Measurements from ENCODE around the gene IGSF11. TPM values are rescaled to one million over a fixed set of nuclear protein-coding genes. Genes with fewer than 3 reads are reported as not detected.
"Not testable (repeated sequence)": the region's sequence is repeated elsewhere in the genome, so short reads cannot be mapped to it uniquely, and the experiment has no call there.

The IGSF11 gene
- total RNA-seq, 1 donor from 2014 or later: 0.39 TPM

- no peak overlapping the region for H3K4me3 Mint-ChIP-seq (ENCODE audit: unreplicated experiment)
- H3K79me2 ChIP-seq (ENCODE audit: insufficient read depth, low read length): no peaks in the 10 kb centered on the region
- H3K4me1 ChIP-seq (ENCODE audit: insufficient read depth, low read length): no peaks in the 10 kb centered on the region
- DNase-seq (ENCODE audit: low read depth): no peak
- H3K4me1 Mint-ChIP-seq (ENCODE audit: low read depth, unreplicated experiment): peaks cover 6% of the 10 kb centered on the region
- no peaks in the 10 kb centered on the region for H3K9me3 ChIP-seq (ENCODE audit: insufficient read depth, low read depth, low read length)
- FAIRE-seq: no peak
- no peaks in the 10 kb centered on the region for H3K27me3 Mint-ChIP-seq (ENCODE audit: low read depth, unreplicated experiment)
- H3K9me3 Mint-ChIP-seq (ENCODE audit: unreplicated experiment): no peaks in the 10 kb centered on the region
- TF ChIP-seq EZH2 (IDR thresholded peaks at IDR 0.05; ENCODE audit: insufficient read depth, low read length) (no peak), CTCF (IDR thresholded peaks at IDR 0.05; ENCODE audit: insufficient read depth, low read depth, low read length) (no peak)
- H3K27me3 ChIP-seq (ENCODE audit: insufficient read depth, low read length): no peaks in the 10 kb centered on the region
- no peaks in the 10 kb centered on the region for H3K36me3 ChIP-seq (ENCODE audit: insufficient read depth, low read length)
- no peak overlapping the region for H3K4me3 ChIP-seq (ENCODE audit: insufficient read depth, low read depth, low read length)
- H3K27ac Mint-ChIP-seq (ENCODE audit: unreplicated experiment): no peak overlapping the region
- no peak overlapping the region for H3K9ac ChIP-seq (ENCODE audit: low read length)
- no peaks in the 10 kb centered on the region for H4K20me1 ChIP-seq (ENCODE audit: insufficient read depth, low read length)
- H3K27ac ChIP-seq (ENCODE audit: low read depth, low read length): no peak overlapping the region
- no peak overlapping the region for H3K4me2 ChIP-seq (ENCODE audit: low read length)
- H2AFZ ChIP-seq (ENCODE audit: low read depth, low read length): no peak overlapping the region
- no peaks in the 10 kb centered on the region for H3K36me3 Mint-ChIP-seq (ENCODE audit: low read depth, unreplicated experiment)
Measured at GRCh38 chr3:118977671-118978392, 56.8 kb downstream of the IGSF11 start.

GRCh38 chr3:118977118-118977517 lies 57.5 kb downstream of the IGSF11 start:
- Mint-ChIP-seq H3K9me3 (ENCODE audit: unreplicated experiment) (no peaks in the 10 kb centered on the region), H3K36me3 (ENCODE audit: low read depth, unreplicated experiment) (no peaks in the 10 kb centered on the region), H3K4me3 (ENCODE audit: unreplicated experiment) (no peak overlapping the region), H3K4me1 (ENCODE audit: low read depth, unreplicated experiment) (peaks cover 4% of the 10 kb centered on the region), H3K27me3 (ENCODE audit: low read depth, unreplicated experiment) (no peaks in the 10 kb centered on the region), H3K27ac (ENCODE audit: unreplicated experiment) (no peak overlapping the region)
- Histone ChIP-seq H3K9me3 (ENCODE audit: insufficient read depth, low read depth, low read length) (no peaks in the 10 kb centered on the region), H3K4me3 (ENCODE audit: insufficient read depth, low read depth, low read length) (no peak overlapping the region), H4K20me1 (ENCODE audit: insufficient read depth, low read length) (no peaks in the 10 kb centered on the region), H2AFZ (ENCODE audit: low read depth, low read length) (no peak overlapping the region), H3K4me2 (ENCODE audit: low read length) (no peak overlapping the region), H3K4me1 (ENCODE audit: insufficient read depth, low read length) (no peaks in the 10 kb centered on the region), H3K27me3 (ENCODE audit: insufficient read depth, low read length) (no peaks in the 10 kb centered on the region), H3K36me3 (ENCODE audit: insufficient read depth, low read length) (no peaks in the 10 kb centered on the region), H3K27ac (ENCODE audit: low read depth, low read length) (no peak overlapping the region), H3K79me2 (ENCODE audit: insufficient read depth, low read length) (no peaks in the 10 kb centered on the region), H3K9ac (ENCODE audit: low read length) (no peak overlapping the region)
- TF ChIP-seq EZH2 (IDR thresholded peaks at IDR 0.05; ENCODE audit: insufficient read depth, low read length): no peak
- no peak for TF ChIP-seq CTCF (IDR thresholded peaks at IDR 0.05; ENCODE audit: insufficient read depth, low read depth, low read length)
- FAIRE-seq (no peak), DNase-seq (ENCODE audit: low read depth) (no peak)

GRCh38 chr3:118975476-118975875 lies 59.2 kb downstream of the IGSF11 start:
- FAIRE-seq: not testable (repeated sequence)

More at GRCh38 chr3:118975476-118975875, 59.2 kb downstream of the IGSF11 start:
- not testable (repeated sequence) for H3K4me1 ChIP-seq (ENCODE audit: insufficient read depth, low read length); H3K4me3 Mint-ChIP-seq (ENCODE audit: unreplicated experiment); DNase-seq (ENCODE audit: low read depth); H3K9me3 ChIP-seq (ENCODE audit: insufficient read depth, low read depth, low read length); H3K9ac ChIP-seq (ENCODE audit: low read length); H4K20me1 ChIP-seq (ENCODE audit: insufficient read depth, low read length); H3K36me3 Mint-ChIP-seq (ENCODE audit: low read depth, unreplicated experiment); H3K27ac Mint-ChIP-seq (ENCODE audit: unreplicated experiment); H3K27me3 Mint-ChIP-seq (ENCODE audit: low read depth, unreplicated experiment); H3K79me2 ChIP-seq (ENCODE audit: insufficient read depth, low read length); H3K4me2 ChIP-seq (ENCODE audit: low read length); H3K4me1 Mint-ChIP-seq (ENCODE audit: low read depth, unreplicated experiment); H3K4me3 ChIP-seq (ENCODE audit: insufficient read depth, low read depth, low read length); H2AFZ ChIP-seq (ENCODE audit: low read depth, low read length); H3K27me3 ChIP-seq (ENCODE audit: insufficient read depth, low read length); H3K9me3 Mint-ChIP-seq (ENCODE audit: unreplicated experiment); H3K27ac ChIP-seq (ENCODE audit: low read depth, low read length); H3K36me3 ChIP-seq (ENCODE audit: insufficient read depth, low read length)
